SU-DHL-6 (cell line): Measurements from ENCODE around the gene CD79B.

Experiments
- H2AFZ ChIP-seq: fragments of 200-600 bp; sonication (generic); 2 replicates; pipeline ENCODE4 v1.6.1; 2014; ENCODE audit warnings: low read depth, mild to moderate bottlenecking, moderate library complexity, mixed read lengths, antibody characterized with exemption, low read length; ENCODE audit not compliant: severe bottlenecking
- H3F3A ChIP-seq: fragments of 200-600 bp; shearing (Covaris generic); 2 replicates; pipeline ENCODE4 v1.6.0; 2016; ENCODE audit warnings: antibody characterized with exemption, mild to moderate bottlenecking; ENCODE audit not compliant: insufficient read depth
- H3K27ac ChIP-seq: fragments of 200-600 bp; sonication (generic); 2 replicates; pipeline ENCODE4 v1.5.1; 2016; ENCODE audit warnings: low read depth, mild to moderate bottlenecking, low read length, moderate library complexity, mixed read lengths
- H3K27me3 ChIP-seq: fragments of 200-600 bp; sonication (generic), shearing (Covaris generic); 2 replicates; pipeline ENCODE4 v1.6.0; 2014; ENCODE audit warnings: mild to moderate bottlenecking, low read length
- H3K36me3 ChIP-seq: fragments of 200-600 bp; sonication (generic); 2 replicates; pipeline ENCODE4 v1.6.1; 2014; ENCODE audit warnings: mild to moderate bottlenecking, low read length, mixed read lengths
- H3K4me2 ChIP-seq: fragments of 300-600, 200-600 bp; shearing (Covaris generic), sonication (generic); 2 replicates; pipeline ENCODE4 v1.6.0; 2014; ENCODE audit warnings: low read length, low read depth, mild to moderate bottlenecking; ENCODE audit not compliant: poor library complexity, severe bottlenecking
- H3K4me3 ChIP-seq: fragments of 200-600 bp; sonication (generic); 2 replicates; pipeline ENCODE4 v1.5.1; 2014; ENCODE audit warnings: antibody characterized with exemption, low read length, mild to moderate bottlenecking, mixed read lengths; ENCODE audit not compliant: insufficient read depth, poor library complexity, severe bottlenecking
- H3K79me2 ChIP-seq: fragments of 200-600 bp; sonication (generic); 2 replicates; pipeline ENCODE4 v1.6.1; 2014; ENCODE audit warnings: mild to moderate bottlenecking, low read length, moderate library complexity; ENCODE audit not compliant: insufficient read depth
- H3K9ac ChIP-seq: fragments of 200-600 bp; sonication (generic); 2 replicates; pipeline ENCODE4 v1.7.0; 2014; ENCODE audit warnings: mild to moderate bottlenecking, low read length
- H3K9me2 ChIP-seq: fragments of 200-600 bp; sonication (generic); replicated peaks from 2 replicates; pipeline ENCODE4 v1.6.1; 2014; ENCODE audit warnings: low read length; ENCODE audit not compliant: insufficient read depth
- H3K9me3 ChIP-seq: fragments of 200-600 bp; sonication (generic); 2 replicates; pipeline ENCODE4 v1.6.1; 2014; ENCODE audit warnings: low read length, mixed read lengths; ENCODE audit not compliant: insufficient read depth
- H4K20me1 ChIP-seq: fragments of 200-600 bp; sonication (generic); 2 replicates; pipeline ENCODE4 v1.6.1; 2014; ENCODE audit warnings: low read depth, mild to moderate bottlenecking, antibody characterized with exemption, low read length, moderate library complexity, mixed read lengths
- EZH2phosphoT487 ChIP-seq: fragments of 200-600 bp; sonication (generic), shearing (Covaris generic); conservative IDR thresholded peaks from 2 replicates; pipeline ENCODE4 v1.6.1; 2018; ENCODE audit warnings: mild to moderate bottlenecking, antibody characterized with exemption, low read length, moderate library complexity, mixed read lengths
- TF ChIP-seq, protein P1 (sequence below): fragments of 200-600 bp; sonication (generic); IDR thresholded peaks from one replicate; pipeline ENCODE4 v1.5.1; 2017; ENCODE audit warnings: antibody characterized with exemption, mild to moderate bottlenecking, low read length, moderate library complexity; ENCODE audit not compliant: insufficient read depth, poor library complexity, severe bottlenecking

The CD79B gene

DNA sequence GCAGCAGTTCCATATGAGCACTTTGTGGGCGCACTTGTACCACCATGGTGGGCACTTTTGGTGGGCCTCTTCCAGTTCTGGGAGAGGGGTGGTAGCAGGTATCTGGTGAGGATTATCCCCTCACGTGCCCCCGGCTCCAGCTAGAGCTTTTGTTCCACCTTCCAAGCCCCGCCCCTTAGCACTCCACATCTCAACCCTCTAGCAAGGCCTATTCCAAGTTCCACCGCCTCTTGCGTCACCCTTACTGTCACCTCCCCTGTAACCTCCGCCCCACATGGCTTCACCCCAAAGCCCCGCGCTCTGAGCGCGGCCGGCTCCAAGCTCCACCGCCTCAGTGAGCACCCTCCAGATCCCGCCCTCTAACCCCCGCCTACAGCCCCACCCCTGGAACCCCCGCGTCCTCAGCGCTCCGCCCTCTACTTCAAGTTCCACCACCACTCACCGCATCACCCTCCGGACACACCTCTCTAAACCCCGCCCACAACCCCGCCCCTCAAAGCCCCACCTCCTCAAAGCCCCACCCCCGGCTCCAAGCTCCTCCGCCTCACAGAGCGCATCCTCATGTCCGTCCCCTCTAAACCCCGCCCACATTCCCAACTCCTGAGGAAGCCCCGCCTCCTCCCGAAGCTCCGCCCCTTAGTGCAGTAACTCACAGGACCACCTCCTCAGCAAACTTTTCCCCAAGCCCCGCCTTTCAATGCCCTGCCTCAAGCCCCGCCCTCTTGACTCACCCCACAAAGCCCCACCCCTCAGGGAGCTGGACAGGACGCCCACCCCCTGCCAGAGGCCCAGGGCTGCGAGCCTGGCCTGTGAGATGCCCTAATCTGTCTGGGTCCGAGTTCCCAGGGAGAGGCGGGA lies 29.5 kb upstream of the CD79B start:
- no peaks in the 10 kb centered on the region for H3K79me2 ChIP-seq
- H3K9me3 ChIP-seq = no peaks in the 10 kb centered on the region
- H3K4me2 ChIP-seq = peak overlapping the region; percentile 26
- H3K27me3 ChIP-seq = no peaks in the 10 kb centered on the region
- H4K20me1 ChIP-seq = no peaks in the 10 kb centered on the region
- no peaks in the 10 kb centered on the region for H3K36me3 ChIP-seq
- H3F3A ChIP-seq = no peaks in the 10 kb centered on the region
- H3K9ac ChIP-seq = no peak overlapping the region
- no peak overlapping the region for H2AFZ ChIP-seq
- H3K4me3 ChIP-seq = no peak overlapping the region
- no peak for TF ChIP-seq EZH2phosphoT487
- TF ChIP-seq, protein P1, sequence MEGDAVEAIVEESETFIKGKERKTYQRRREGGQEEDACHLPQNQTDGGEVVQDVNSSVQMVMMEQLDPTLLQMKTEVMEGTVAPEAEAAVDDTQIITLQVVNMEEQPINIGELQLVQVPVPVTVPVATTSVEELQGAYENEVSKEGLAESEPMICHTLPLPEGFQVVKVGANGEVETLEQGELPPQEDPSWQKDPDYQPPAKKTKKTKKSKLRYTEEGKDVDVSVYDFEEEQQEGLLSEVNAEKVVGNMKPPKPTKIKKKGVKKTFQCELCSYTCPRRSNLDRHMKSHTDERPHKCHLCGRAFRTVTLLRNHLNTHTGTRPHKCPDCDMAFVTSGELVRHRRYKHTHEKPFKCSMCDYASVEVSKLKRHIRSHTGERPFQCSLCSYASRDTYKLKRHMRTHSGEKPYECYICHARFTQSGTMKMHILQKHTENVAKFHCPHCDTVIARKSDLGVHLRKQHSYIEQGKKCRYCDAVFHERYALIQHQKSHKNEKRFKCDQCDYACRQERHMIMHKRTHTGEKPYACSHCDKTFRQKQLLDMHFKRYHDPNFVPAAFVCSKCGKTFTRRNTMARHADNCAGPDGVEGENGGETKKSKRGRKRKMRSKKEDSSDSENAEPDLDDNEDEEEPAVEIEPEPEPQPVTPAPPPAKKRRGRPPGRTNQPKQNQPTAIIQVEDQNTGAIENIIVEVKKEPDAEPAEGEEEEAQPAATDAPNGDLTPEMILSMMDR = no peak
- no peaks in the 10 kb centered on the region for H3K9me2 ChIP-seq
- no peak overlapping the region for H3K27ac ChIP-seq

DNA sequence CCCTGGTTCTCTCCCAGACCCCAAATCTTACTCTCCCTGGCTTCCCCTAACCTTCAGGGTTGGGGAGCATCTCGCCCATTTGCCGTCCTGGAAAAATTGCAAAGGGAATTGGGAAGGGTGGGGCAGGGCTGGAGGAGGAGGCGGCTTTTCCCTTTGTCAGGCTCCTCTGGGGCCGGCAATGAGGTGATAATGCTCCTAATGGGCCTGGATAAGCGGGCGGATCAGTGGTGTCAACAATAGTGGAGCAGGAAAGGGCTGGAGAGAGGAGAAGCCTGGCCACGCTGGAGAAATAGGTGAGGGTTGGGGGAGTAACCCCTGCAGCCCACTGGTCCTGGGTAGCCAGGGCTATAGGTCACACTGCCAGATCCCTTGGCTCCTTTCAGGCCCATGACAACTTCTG lies 28.3 kb upstream of the CD79B start:
- Histone ChIP-seq H3K9me2 (no peaks in the 10 kb centered on the region), H3K79me2 (no peaks in the 10 kb centered on the region), H3K4me2 (no peak overlapping the region), H3F3A (no peaks in the 10 kb centered on the region), H3K27ac (no peak overlapping the region), H3K4me3 (no peak overlapping the region), H4K20me1 (no peaks in the 10 kb centered on the region), H3K27me3 (no peaks in the 10 kb centered on the region), H2AFZ (no peak overlapping the region), H3K9ac (no peak overlapping the region), H3K9me3 (no peaks in the 10 kb centered on the region), H3K36me3 (no peaks in the 10 kb centered on the region)
- TF ChIP-seq EZH2phosphoT487 = no peak
- TF ChIP-seq, protein P1 = no peak

DNA sequence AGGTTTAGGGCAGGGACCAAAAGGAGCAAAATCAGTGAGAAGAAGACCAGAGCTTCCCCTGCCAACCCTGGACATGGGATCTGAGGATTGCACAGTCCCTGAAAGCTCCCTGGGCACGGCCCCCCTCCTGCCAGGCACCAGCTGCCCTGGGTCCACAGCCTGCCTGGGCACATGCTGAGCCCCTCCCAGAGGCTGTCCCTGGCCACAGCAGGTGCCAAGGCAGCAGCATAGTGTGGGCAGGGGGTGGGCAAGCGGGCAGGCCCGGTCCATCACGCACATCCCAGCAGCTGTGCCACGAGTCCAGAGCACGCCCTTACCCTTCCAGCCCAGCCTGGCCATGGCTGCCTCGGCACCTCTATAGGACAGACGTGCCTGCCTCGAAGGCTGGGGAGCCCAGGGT lies 27.9 kb upstream of the CD79B start:
- no peak overlapping the region for H3K4me3 ChIP-seq
- no peak overlapping the region for H3K4me2 ChIP-seq

More for the DNA sequence above, 27.9 kb upstream of the CD79B start:
- H3K9me3 ChIP-seq = no peaks in the 10 kb centered on the region
- no peaks in the 10 kb centered on the region for H3K79me2 ChIP-seq
- no peak overlapping the region for H2AFZ ChIP-seq
- H3K9ac ChIP-seq = no peak overlapping the region
- TF ChIP-seq, protein P1 = no peak
- no peak for TF ChIP-seq EZH2phosphoT487
- no peak overlapping the region for H3K27ac ChIP-seq
- no peaks in the 10 kb centered on the region for H3K9me2 ChIP-seq
- no peaks in the 10 kb centered on the region for H3K36me3 ChIP-seq
- H3K27me3 ChIP-seq = no peaks in the 10 kb centered on the region
- H4K20me1 ChIP-seq = no peaks in the 10 kb centered on the region
- 0 out of 2 replicates have a peak, but pooled peaks cover under 1% of the 10 kb centered on the region for H3F3A ChIP-seq
